GM15510 (cell line): ENCODE results near the gene TTLL5.

Experiments used
- POLR2A ChIP-seq: IDR thresholded peaks from 3 replicates; pipeline ENCODE4 v1.6.1; 2011; ENCODE audit warnings: borderline replicate concordance; ENCODE audit not compliant: insufficient read length; ENCODE audit errors: extremely low read depth

TTLL5 gene

GRCh38 chr14:75820761-75821160 lies 159.7 kb downstream of the TTLL5 start:
- no peak for TF ChIP-seq POLR2A

DNA sequence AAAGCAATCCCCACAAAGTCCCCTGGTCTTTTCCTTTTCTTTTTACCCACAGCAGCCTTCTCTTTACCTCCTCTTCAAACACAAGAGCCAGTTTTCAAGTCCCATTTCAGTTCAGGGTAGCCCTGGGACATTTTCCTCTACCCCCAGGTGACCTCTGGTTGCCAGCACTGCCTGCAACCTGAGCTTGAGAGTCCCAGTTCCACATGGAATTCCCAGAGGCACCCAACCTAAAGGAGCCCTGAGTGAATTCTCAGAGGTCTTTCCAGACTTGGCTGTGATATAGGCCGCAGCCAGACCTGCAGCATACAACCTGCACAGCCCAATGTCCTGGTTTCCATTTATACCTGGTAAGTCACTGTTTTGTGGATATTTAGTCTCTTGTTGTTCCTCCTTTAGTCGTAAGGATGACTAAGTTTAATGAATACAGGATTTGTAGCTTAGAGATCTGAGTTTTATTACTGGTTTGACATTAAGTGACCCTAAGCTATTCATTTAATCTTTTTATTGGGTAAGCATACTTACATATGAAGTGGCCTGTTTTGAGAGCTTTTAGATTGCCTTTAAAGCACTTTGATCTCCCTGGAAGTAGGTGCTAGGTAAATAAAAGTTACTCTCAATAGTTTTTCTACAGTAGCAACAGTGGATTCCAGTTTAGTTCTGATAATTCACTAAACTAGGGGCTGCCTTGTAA lies 160.9 kb downstream of the TTLL5 start:
- TF ChIP-seq POLR2A, result no peak

GRCh38 chr14:75822522-75823141 lies 161.6 kb downstream of the TTLL5 start:
- no peak for TF ChIP-seq POLR2A

DNA sequence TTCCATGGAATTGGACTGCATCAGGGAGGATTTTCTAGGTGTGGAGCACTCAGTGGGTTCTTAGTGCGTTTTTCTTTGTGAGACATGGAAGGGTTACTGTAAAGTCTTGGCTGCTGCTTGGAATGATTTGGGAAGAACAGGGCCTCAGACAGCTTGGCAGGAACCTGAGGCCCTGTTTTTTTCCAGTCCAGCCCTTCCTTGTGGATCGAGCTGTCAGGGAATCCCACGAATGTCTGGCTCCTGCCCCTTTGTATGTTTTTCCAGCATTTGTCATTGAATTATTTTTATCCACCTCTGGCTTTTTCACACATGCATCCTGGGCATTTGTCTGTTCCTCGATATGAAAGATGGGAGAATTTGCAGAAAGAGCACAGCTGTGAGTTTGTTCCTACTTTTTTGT lies 162.3 kb downstream of the TTLL5 start:
- TF ChIP-seq POLR2A, result no peak

GRCh38 chr14:75824318-75824717 lies 163.3 kb downstream of the TTLL5 start:
- TF ChIP-seq POLR2A, result no peak

- no peak for TF ChIP-seq POLR2A
Observed at GRCh38 chr14:75825147-75825592, 164.1 kb downstream of the TTLL5 start.

GRCh38 chr14:75826599-75826998 lies 165.6 kb downstream of the TTLL5 start:
- TF ChIP-seq POLR2A, result no peak

- no peak for TF ChIP-seq POLR2A
Observed at GRCh38 chr14:75827331-75827730, 166.3 kb downstream of the TTLL5 start.

DNA sequence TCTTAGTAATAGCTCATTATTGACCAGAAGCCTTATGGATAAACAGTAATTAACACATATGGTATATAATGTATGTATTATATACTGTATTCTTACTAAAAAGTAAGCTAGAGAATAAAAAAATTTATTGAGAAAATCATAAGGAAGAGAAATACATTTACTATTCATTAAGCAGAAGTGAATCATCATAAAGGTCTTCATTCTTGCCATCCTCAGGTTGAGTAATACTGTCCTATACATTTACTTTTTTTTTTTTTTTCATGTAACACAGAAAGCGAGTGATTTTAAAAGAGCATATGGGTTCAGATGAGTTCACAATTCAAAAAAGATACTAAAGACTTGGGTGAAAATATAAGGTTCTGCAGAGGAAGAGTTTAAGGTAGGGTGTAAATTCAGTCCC lies 168.3 kb downstream of the TTLL5 start:
- no peak for TF ChIP-seq POLR2A

DNA sequence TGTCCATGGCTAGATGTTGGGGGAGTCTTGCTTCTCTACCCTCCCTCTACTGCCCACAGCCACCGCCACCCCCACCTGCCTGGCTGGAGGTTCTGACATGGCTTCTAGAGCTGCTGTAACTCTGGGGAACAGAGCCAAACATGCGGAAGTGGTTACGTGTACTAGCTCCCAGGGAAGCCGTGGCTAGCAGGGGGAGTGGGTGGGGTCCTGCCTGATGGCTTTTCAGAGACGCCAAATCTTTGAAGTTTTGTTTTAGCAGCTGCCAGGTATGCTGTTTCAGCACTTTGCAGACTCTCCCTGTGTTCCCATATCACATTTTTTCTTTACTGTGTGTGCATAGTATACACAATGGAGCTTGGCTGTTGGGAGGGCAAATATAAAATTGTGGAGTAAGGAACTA lies 170.4 kb downstream of the TTLL5 start:
- no peak for TF ChIP-seq POLR2A

DNA sequence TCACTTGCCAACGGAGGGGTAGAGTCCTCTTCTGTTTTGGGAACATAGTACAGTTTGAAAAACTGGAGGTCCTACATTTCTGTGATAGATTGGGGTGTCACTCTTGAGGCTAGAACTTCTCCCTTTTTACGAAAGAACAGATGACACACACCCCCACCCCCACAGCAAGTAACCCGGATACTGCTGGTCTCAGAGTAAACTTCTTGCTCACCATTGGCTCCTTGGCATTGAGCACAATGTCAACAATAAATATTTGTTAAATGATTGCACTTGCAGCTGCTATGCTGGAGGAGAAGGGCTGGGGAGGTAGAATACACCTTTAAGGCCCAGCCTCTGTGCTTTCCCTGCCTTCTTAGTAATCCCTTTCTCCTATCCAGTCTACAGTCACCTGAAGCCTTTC lies 170.9 kb downstream of the TTLL5 start:
- TF ChIP-seq POLR2A, result no peak

- no peak for TF ChIP-seq POLR2A
Observed at GRCh38 chr14:75832621-75833297, 171.7 kb downstream of the TTLL5 start.

DNA sequence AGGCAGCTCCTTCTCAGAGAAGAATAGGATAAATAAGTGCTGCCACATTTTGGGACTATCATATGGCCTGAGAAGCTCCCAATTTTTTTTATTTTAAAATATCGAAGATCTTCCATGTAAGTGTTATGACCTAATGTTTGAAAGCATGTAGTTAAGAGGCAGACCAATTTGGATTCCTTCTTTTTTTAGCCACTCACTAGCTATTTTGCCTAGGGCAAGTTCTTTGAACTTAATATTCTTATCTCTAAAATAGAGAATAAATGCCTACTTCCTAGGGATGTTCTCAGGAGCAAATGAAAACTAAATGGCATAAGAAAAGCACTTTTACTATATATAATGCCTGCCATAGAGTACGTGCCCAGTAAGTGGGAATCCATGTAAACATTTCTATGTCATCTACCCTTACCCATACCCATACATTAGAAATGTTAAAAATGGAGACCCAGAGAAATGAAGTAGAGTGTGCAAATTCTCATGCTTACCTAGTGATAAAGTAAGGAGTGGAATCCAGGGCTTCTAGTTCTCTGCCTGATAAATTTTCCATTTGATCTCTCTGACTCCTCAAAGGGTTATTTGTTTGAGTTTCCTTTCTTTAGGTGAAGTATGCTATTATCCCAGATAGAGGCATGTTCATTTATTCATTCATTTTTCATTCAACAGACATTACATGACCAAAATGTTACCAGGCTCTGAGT lies 172.4 kb downstream of the TTLL5 start:
- no peak for TF ChIP-seq POLR2A

DNA sequence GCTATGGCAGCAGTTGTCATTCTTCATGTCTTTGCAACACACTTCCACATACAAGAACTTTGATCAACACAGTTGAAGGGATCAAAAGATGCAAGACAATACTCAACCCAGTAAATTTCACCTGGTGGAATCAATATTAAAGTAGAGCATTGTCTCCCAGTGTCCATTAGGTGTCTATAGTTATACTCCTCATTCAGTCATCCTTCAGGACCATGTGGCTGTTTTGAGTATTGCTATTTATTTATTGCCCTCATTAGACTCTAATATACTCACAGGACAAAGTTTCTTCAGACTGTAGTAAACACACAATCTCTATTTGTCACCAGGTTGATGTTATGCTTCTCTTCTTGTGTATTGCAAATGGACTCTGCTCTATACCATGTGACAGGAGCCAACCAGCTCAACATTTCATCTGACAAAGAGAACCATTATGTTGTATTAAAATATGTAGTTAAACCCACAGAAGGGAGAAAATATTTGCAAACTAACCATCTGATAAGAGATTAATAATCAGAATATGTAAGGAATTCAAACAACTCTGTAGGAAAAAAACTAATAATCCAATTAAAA lies 174.2 kb downstream of the TTLL5 start:
- no peak for TF ChIP-seq POLR2A

- TF ChIP-seq POLR2A, result no peak
Observed at GRCh38 chr14:75835737-75836136, 174.7 kb downstream of the TTLL5 start.
